KMS-11 (cell line): ENCODE data around the gene PDE2A.

ENCODE experiments used
- H2AFZ ChIP-seq: fragments of 200-600 bp; sonication (generic); 2 replicates; pipeline ENCODE4 v1.6.1; 2016; ENCODE audit warnings: antibody characterized with exemption, mixed run types, low read depth
- H3K27ac ChIP-seq: fragments of 200-600 bp; sonication (generic); 2 replicates; pipeline ENCODE4 v1.6.1; 2016; ENCODE audit warnings: mild to moderate bottlenecking, mixed run types
- H3K27me3 ChIP-seq: fragments of 200-600 bp; sonication (generic); 2 replicates; pipeline ENCODE4 v1.6.1; 2017; ENCODE audit warnings: mild to moderate bottlenecking, low read depth, mixed run types, moderate library complexity; ENCODE audit not compliant: insufficient read depth
- H3K36me3 ChIP-seq: fragments of 200-600 bp; sonication (generic); 2 replicates; pipeline ENCODE4 v1.6.1; 2017; ENCODE audit warnings: mild to moderate bottlenecking, mixed run types; ENCODE audit not compliant: insufficient read depth
- H3K4me1 ChIP-seq: fragments of 200-600 bp; sonication (generic); 2 replicates; pipeline ENCODE4 v1.6.1; 2016; ENCODE audit warnings: mild to moderate bottlenecking, low read depth, mixed run types; ENCODE audit not compliant: poor library complexity, severe bottlenecking
- H3K4me2 ChIP-seq: fragments of 200-600 bp; sonication (generic); 2 replicates; pipeline ENCODE4 v1.7.0; 2016; ENCODE audit warnings: mild to moderate bottlenecking, mixed run types
- H3K4me3 ChIP-seq: fragments of 200-600 bp; sonication (generic); IDR thresholded peaks from 2 replicates; pipeline ENCODE4 v1.6.1; 2017; ENCODE audit warnings: low read depth, low read length, mixed read lengths; ENCODE audit not compliant: insufficient read depth
- H3K79me2 ChIP-seq: fragments of 200-600 bp; sonication (generic); 2 replicates; pipeline ENCODE4 v1.6.1; 2016; ENCODE audit warnings: low read depth, mixed run types; ENCODE audit not compliant: insufficient read depth
- H3K9ac ChIP-seq: fragments of 200-600 bp; sonication (generic); 2 replicates; pipeline ENCODE4 v1.6.1; 2016; ENCODE audit warnings: mild to moderate bottlenecking, mixed run types
- H4K20me1 ChIP-seq: fragments of 200-600 bp; sonication (generic); 2 replicates; pipeline ENCODE4 v1.6.1; 2016; ENCODE audit warnings: mild to moderate bottlenecking, mixed run types; ENCODE audit not compliant: insufficient read depth
- CTCF ChIP-seq: fragments of 200-600 bp; sonication (generic); conservative IDR thresholded peaks from 2 replicates; pipeline ENCODE4 v1.6.1; 2017; ENCODE audit warnings: low read depth, mild to moderate bottlenecking, antibody characterized with exemption, low read length, moderate library complexity, mixed read lengths

The PDE2A gene

GRCh38 chr11:72682858-72683243 lies 8.6 kb upstream of the PDE2A start:
- no peak overlapping the region for H2AFZ ChIP-seq
- no peaks in the 10 kb centered on the region for H3K79me2 ChIP-seq
- no peak for TF ChIP-seq CTCF
- H3K36me3 ChIP-seq, result no peaks in the 10 kb centered on the region
- no peak overlapping the region for H3K27ac ChIP-seq
- no peak overlapping the region for H3K4me2 ChIP-seq
- H3K4me3 ChIP-seq, result no peak overlapping the region
- H3K4me1 ChIP-seq, result no peaks in the 10 kb centered on the region
- H3K9ac ChIP-seq, result no peak overlapping the region
- no peaks in the 10 kb centered on the region for H4K20me1 ChIP-seq
- H3K27me3 ChIP-seq, result peaks cover 22% of the 10 kb centered on the region

- Histone ChIP-seq H3K4me1 (no peaks in the 10 kb centered on the region), H3K27me3 (peaks cover 25% of the 10 kb centered on the region), H3K36me3 (no peaks in the 10 kb centered on the region), H3K27ac (no peak overlapping the region), H3K4me3 (no peak overlapping the region), H3K79me2 (no peaks in the 10 kb centered on the region), H3K9ac (no peak overlapping the region), H3K4me2 (no peak overlapping the region), H2AFZ (no peak overlapping the region), H4K20me1 (no peaks in the 10 kb centered on the region)
- TF ChIP-seq CTCF, result no peak
Observed at GRCh38 chr11:72682238-72682857, 8.1 kb upstream of the PDE2A start.

- Histone ChIP-seq H3K27ac (no peak overlapping the region), H3K4me2 (no peak overlapping the region), H2AFZ (no peak overlapping the region), H3K79me2 (no peaks in the 10 kb centered on the region), H3K27me3 (peaks cover 33% of the 10 kb centered on the region), H4K20me1 (no peaks in the 10 kb centered on the region; the same call in 1 of the 2 replicates), H3K4me3 (no peak overlapping the region), H3K4me1 (no peaks in the 10 kb centered on the region), H3K9ac (no peak overlapping the region), H3K36me3 (no peaks in the 10 kb centered on the region)
- TF ChIP-seq CTCF, result no peak
Observed at GRCh38 chr11:72681226-72682153, 7.3 kb upstream of the PDE2A start.

- no peaks in the 10 kb centered on the region for H3K79me2 ChIP-seq
- no peak overlapping the region for H2AFZ ChIP-seq
- no peak overlapping the region for H3K9ac ChIP-seq
- H3K36me3 ChIP-seq, result no peaks in the 10 kb centered on the region
- no peak for TF ChIP-seq CTCF
- peaks cover 41% of the 10 kb centered on the region for H3K27me3 ChIP-seq
- H3K4me2 ChIP-seq, result no peak overlapping the region
- no peaks in the 10 kb centered on the region; the same call in 1 of the 2 replicates for H4K20me1 ChIP-seq
- H3K4me3 ChIP-seq, result no peak overlapping the region
- H3K27ac ChIP-seq, result no peak overlapping the region
- H3K4me1 ChIP-seq, result no peaks in the 10 kb centered on the region
Observed at GRCh38 chr11:72680624-72681158, 6.5 kb upstream of the PDE2A start.
